ENCODE results near the gene SUOX. TPM values are rescaled to one million over a fixed set of nuclear protein-coding genes. Genes with fewer than 3 reads are reported as not detected.
A peak's percentile ranks its signal among the peaks of the same experiment; 100 is the strongest.

The SUOX gene
- 20.3 to 23.2 TPM (median 23.2 TPM) in 3 replicates for total RNA-seq (2021)
- percentile 69 among the genes with signal in this experiment for Bru-seq, nascent RNA
- long read RNA-seq, experiment 1, transcript SUOX-201 (5 exons, 2,364 nt), result major isoform, 29 of 77 reads
- long read RNA-seq, experiment 1, transcript SUOX-204 (6 exons, 2,394 nt), result minor isoform, 8 of 77 reads
- long read RNA-seq, experiment 1, transcript SUOX-202 (4 exons, 2,306 nt), result minor isoform, 18 of 77 reads
- long read RNA-seq, experiment 1, partial matches to known transcripts, result 5 of 77 reads
- long read RNA-seq, experiment 1, other reads (novel, unspliced or antisense), result 13 of 77 reads
- long read RNA-seq, experiment 2, transcript SUOX-201 (5 exons, 2,364 nt), result major isoform, 5 of 25 reads
- long read RNA-seq, experiment 2, partial matches to known transcripts, result 12 of 25 reads
- long read RNA-seq, experiment 2, other reads (novel, unspliced or antisense), result 4 of 25 reads
- long read RNA-seq, experiment 3, transcript SUOX-202 (4 exons, 2,306 nt), result minor isoform, 10 of 31 reads
- long read RNA-seq, experiment 3, transcript SUOX-201 (5 exons, 2,364 nt), result major isoform, 11 of 31 reads
- long read RNA-seq, experiment 3, partial matches to known transcripts, result 1 of 31 reads
- long read RNA-seq, experiment 3, other reads (novel, unspliced or antisense), result 4 of 31 reads

- peak within 1 kb of the TSS; percentile 96 for H3K27ac Mint-ChIP-seq
- ATAC-seq (peak; percentile 99), DNase-seq (ENCODE audit: low spot score) (peak; percentile 96)
- peak within 1 kb of the TSS; percentile 95 for H3K4me3 Mint-ChIP-seq
- peaks cover 28% of the 10 kb centered on the region for H3K36me3 Mint-ChIP-seq
- H3K9me3 Mint-ChIP-seq, result no peaks in the 10 kb centered on the region
- H3K27me3 Mint-ChIP-seq (ENCODE audit: low read depth), result no peaks in the 10 kb centered on the region
- H3K4me1 Mint-ChIP-seq, result 0 out of 2 replicates have a peak, but pooled peaks cover 7% of the 10 kb centered on the region
- ChIA-PET CTCF (interaction anchor here (0.6 to 3.3 kb wide), 38 partner anchors 8 to 290 kb away, joined by 3 to 68 read pairs (median 4); partner anchors contain the start of genes DNAJC14, ERBB3, ESYT1 and IKZF4), POLR2A (interaction anchor here (0.6 to 2.4 kb wide), 6 partner anchors 10 to 121 kb away, joined by 3 to 20 read pairs (median 6); partner anchors contain the start of genes RAB5B and ZC3H10)
- TF ChIP-seq E2F5 (CRISPR knock-in tag; IDR thresholded peaks at IDR 0.05) (no peak), MXD4 (CRISPR knock-in tag; IDR thresholded peaks at IDR 0.05; ENCODE audit: borderline replicate concordance) (no peak), USF1 (CRISPR knock-in tag; IDR thresholded peaks at IDR 0.05) (no peak), E2F4 (CRISPR knock-in tag; IDR thresholded peaks at IDR 0.05; ENCODE audit: borderline replicate concordance, low read depth) (no peak), FOXK1 (CRISPR knock-in tag; IDR thresholded peaks at IDR 0.05) (no peak), ARID4B (CRISPR knock-in tag; IDR thresholded peaks at IDR 0.05; ENCODE audit: borderline replicate concordance) (no peak), ZNF416 (CRISPR knock-in tag; IDR thresholded peaks at IDR 0.05) (peak; percentile 77; the same call in 1 of the 2 replicates), ZNF396 (CRISPR knock-in tag; IDR thresholded peaks at IDR 0.05; ENCODE audit: borderline replicate concordance) (no peak), ATF1 (CRISPR knock-in tag; IDR thresholded peaks at IDR 0.05) (no peak), ZNF317 (CRISPR knock-in tag; IDR thresholded peaks at IDR 0.05; ENCODE audit: borderline replicate concordance, low read depth) (no peak), NFYB (CRISPR knock-in tag; conservative IDR thresholded peaks at IDR 0.05; ENCODE audit: low read depth) (peak; percentile 56), ZNF121 (CRISPR knock-in tag; IDR thresholded peaks at IDR 0.05) (no peak), RORB (CRISPR knock-in tag; IDR thresholded peaks at IDR 0.05) (no peak), FOXP1 (CRISPR knock-in tag; IDR thresholded peaks at IDR 0.05; ENCODE audit: borderline replicate concordance) (no peak), ETV6 (CRISPR knock-in tag; IDR thresholded peaks at IDR 0.05) (peak; percentile 83), GTF2I (CRISPR knock-in tag; conservative IDR thresholded peaks at IDR 0.05) (no peak), KAT7 (CRISPR knock-in tag; IDR thresholded peaks at IDR 0.05; ENCODE audit: borderline replicate concordance) (0 out of 2 replicates have a peak, but pooled peaks have one; percentile 34), ZNF423 (CRISPR knock-in tag; IDR thresholded peaks at IDR 0.05) (no peak), ELF4 (CRISPR knock-in tag; IDR thresholded peaks at IDR 0.05; ENCODE audit: low read depth) (no peak), CDX4 (CRISPR knock-in tag; IDR thresholded peaks at IDR 0.05; ENCODE audit: borderline replicate concordance) (no peak), CREB1 (CRISPR knock-in tag; IDR thresholded peaks at IDR 0.05) (no peak), EMX1 (CRISPR knock-in tag; IDR thresholded peaks at IDR 0.05) (no peak), MYBL2 (CRISPR knock-in tag; IDR thresholded peaks at IDR 0.05) (no peak), ZMAT4 (CRISPR knock-in tag; IDR thresholded peaks at IDR 0.05) (no peak), OVOL2 (CRISPR knock-in tag; IDR thresholded peaks at IDR 0.05; ENCODE audit: borderline replicate concordance) (no peak)
Measured at GRCh38 chr12:55996715-55997534, at the start of gene SUOX. Gene SUOX (plus strand): TSS chr12:55997276. CDS start chr12:56002222, 4,946 bp downstream.
